ENCODE data around the gene LRRTM4.
"Not testable (repeated sequence)": the region's sequence is repeated elsewhere in the genome, so short reads cannot be mapped to it uniquely, and the experiment has no call there.

LRRTM4 gene

DNA sequence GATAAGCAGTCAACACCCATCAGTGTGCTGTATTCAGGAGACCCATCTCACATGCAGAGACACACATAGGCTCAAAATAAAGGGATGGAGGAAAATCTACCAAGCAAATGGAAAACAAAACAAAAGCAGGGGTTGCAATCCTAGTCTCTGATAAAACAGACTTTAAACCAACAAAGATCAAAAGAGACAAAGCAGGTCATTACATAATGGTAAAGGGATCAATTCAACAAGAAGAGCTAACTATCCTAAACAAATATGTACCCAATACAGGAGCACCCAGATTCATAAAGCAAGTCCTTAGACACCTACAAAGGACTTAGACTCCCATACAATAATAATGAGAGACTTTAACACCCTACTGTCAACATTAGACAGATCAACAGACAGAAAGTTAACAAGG lies 358.2 kb downstream of the LRRTM4 start:
- DNase-seq (ENCODE audit: low spot score), result not testable (repeated sequence)

- DNase-seq (ENCODE audit: low spot score), result peak; percentile 63
Observed at GRCh38 chr2:77161009-77161408, 361.2 kb downstream of the LRRTM4 start.

DNA sequence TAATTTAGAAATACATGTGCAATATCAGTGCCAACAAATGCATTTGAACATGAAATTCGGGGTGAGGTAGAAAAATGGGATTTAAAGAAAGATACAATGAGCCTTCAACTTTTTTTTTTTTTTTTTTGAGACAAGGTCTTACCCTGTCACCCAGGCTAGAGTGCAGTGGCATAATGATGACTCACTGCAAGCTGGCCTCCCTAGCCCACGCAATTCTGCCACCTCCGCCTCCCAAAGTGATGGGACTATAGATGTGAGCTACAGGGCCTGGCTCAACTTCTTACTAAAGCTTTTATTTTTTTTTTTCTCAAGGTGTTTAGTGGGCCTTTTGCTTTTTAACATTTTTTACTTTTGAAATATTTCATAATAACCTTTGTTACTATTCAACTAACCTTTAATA lies 365.6 kb downstream of the LRRTM4 start:
- DNase-seq (ENCODE audit: low spot score), result no peak

- DNase-seq (ENCODE audit: low spot score), result no peak
Observed at GRCh38 chr2:77155511-77155910, 366.7 kb downstream of the LRRTM4 start.

DNA sequence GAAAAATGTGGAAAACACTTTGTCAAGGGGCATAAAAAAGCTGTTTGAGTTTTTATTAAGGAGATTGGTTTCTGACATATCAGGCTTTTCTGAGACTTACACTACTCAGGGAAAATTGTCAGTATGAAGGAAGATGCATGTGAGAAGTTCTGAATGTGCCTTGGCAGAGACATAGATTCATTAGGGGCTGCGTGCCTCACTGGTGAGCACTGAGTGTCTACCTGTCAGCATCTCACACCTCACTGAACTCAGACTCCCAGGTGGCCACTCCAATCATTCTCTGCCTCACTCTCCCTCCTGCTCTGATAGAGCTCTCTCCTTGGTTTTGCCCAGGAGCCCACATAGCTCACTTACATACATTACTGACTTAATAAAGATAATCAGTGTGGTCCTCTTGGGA lies 372.6 kb downstream of the LRRTM4 start:
- no peak for DNase-seq (ENCODE audit: low spot score)

DNA sequence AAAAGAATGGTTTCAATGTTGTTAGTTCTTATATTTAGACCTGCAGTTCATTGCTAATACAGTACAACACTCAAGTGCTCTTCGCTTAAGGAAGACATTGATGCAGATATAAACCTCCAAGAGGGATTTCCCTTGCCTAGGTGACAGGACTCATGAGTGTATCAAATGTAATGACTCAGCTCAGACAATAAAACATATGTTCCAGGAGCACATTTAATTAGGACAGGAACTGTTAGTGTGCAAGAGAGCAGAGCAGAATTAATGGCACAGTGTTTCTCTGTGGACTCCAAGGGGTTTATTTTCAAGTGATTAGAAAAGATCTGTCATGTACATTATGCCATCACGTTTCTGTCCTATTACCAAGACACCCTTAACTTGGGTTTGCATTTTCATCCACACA lies 375.0 kb downstream of the LRRTM4 start:
- no peak for DNase-seq (ENCODE audit: low spot score)

GRCh38 chr2:77144772-77145171 lies 377.4 kb downstream of the LRRTM4 start:
- no peak for DNase-seq (ENCODE audit: low spot score)

- DNase-seq (ENCODE audit: low spot score), result no peak
Observed at GRCh38 chr2:77142141-77142540, 380.0 kb downstream of the LRRTM4 start.

DNA sequence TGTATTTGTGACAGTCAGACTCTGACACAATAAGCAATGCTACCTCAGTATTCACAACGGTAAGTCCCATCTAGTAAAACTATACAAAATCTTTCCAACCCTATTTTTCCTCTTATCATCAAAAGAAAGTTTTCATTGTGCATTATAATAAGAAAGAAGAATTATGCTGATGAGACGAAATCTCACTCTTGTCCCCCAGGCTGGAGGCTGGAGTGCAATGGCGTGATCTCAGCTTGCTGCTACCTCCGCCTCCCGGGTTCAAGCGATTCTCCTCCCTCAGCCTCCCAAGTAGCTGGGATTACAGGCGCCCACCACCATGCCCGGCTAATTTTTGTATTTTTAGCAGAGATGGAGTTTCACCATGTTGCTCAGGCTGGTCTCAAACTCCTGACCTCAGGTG lies 393.7 kb downstream of the LRRTM4 start:
- DNase-seq (ENCODE audit: low spot score), result not testable (repeated sequence)

DNA sequence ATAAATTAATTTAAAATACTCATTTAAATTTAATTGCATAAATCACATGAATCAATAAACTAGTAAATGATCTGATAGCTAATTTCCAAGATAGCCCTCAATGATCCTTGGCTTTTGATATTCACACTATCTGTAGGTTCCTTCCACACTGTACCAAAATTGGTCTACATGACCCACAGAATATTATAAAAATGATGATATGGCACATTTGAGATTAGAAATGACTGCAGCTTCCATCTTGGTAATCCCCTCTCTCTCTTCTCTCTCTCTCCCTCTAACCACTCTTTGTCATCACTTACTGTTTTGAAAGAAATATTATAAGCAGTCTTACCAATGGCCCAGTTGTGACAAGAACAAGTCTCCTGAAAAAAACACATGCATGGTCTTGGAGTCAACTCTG lies 394.8 kb downstream of the LRRTM4 start:
- no peak for DNase-seq (ENCODE audit: low spot score)

DNA sequence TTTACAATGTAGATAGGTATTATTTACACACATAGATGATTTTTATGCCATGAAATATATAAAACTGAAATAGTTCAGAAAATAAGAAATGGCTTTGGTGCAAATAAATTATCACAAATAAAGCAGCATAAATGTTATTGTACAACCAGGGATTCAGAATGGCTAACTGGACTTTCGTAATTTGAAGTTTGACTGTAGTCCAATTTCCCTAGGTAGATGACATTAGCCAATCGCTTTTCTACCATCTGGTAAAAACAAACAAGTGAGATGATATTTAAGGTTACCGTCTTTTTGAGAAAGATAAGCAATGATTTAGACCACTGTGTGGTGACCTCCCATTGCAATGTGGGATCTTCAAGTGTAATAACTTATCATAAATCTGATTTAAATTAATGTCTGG lies 400.7 kb downstream of the LRRTM4 start:
- DNase-seq (ENCODE audit: low spot score), result no peak

- DNase-seq (ENCODE audit: low spot score), result no peak
Observed at GRCh38 chr2:77119333-77119732, 402.8 kb downstream of the LRRTM4 start.

DNA sequence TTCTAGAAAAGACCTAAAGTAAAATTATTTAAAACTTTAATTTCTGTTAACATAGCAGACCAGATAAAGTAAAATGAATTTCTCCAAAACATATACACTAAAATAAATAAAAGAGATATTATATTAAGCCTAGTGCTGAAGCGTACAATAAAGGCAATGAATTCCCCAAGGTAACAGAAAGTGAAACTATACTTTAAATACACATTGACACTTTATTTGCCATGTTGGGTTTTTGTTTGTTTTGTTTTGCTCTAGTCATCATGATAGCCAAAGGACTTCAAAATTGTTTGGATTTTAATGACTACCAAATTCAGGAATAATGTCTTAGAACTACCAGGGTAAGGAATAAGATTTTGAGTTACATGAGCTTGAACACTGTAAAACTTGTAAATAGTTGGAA lies 413.3 kb downstream of the LRRTM4 start:
- no peak for DNase-seq (ENCODE audit: low spot score)

GRCh38 chr2:77105008-77105407 lies 417.2 kb downstream of the LRRTM4 start:
- no peak for DNase-seq (ENCODE audit: low spot score)

- DNase-seq (ENCODE audit: low spot score), result no peak
Observed at GRCh38 chr2:77104554-77104953, 417.6 kb downstream of the LRRTM4 start.

DNA sequence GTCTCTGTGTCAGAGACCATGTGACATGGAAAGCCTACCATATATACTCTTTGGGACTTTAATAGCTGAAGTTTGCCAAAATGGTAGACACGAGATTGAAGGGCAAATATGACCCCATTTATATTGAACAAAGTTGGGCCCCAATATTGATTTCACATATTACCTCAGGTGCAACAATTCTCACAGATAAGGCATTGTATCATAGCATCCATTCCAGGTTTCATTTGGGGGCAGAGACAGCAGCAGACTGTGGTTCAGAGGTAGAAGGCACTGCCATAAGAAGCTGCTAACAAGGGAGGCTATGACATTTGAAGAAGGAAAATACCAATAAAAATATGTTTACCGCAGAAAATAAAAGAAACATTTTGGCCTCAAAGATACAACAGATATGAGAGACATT lies 419.2 kb downstream of the LRRTM4 start:
- no peak for DNase-seq (ENCODE audit: low spot score)

GRCh38 chr2:77101796-77102452 lies 420.3 kb downstream of the LRRTM4 start:
- DNase-seq (ENCODE audit: low spot score), result no peak

DNA sequence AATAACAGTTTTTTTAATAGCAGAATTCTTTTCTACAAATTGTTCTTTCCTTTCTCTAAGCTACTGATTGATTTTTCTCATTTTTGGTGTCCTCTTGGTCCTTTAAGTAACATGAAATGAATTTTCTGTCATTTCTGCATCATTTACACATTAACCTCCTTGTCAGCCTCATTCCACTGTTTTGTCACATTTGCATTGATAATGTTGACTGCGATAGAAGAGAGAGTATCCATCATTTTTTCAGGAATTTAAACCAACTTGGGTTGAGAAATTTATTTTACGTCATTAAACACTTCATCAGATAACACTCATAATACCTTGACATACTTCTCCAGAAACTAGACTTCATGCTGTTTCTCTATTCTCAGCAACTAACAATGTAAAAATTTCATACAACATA lies 422.2 kb downstream of the LRRTM4 start:
- DNase-seq (ENCODE audit: low spot score), result no peak

GRCh38 chr2:77095525-77095924 lies 426.7 kb downstream of the LRRTM4 start:
- DNase-seq (ENCODE audit: low spot score), result not testable (repeated sequence)

GRCh38 chr2:77095096-77095495 lies 427.1 kb downstream of the LRRTM4 start:
- DNase-seq (ENCODE audit: low spot score), result no peak

GRCh38 chr2:77088424-77088823 lies 433.8 kb downstream of the LRRTM4 start:
- not testable (repeated sequence) for DNase-seq (ENCODE audit: low spot score)

GRCh38 chr2:77087987-77088414 lies 434.2 kb downstream of the LRRTM4 start:
- no peak for DNase-seq (ENCODE audit: low spot score)

- no peak for DNase-seq (ENCODE audit: low spot score)
Observed at GRCh38 chr2:77086478-77086877, 435.7 kb downstream of the LRRTM4 start.

- no peak for DNase-seq (ENCODE audit: low spot score)
Observed at GRCh38 chr2:77086051-77086450, 436.1 kb downstream of the LRRTM4 start.

DNA sequence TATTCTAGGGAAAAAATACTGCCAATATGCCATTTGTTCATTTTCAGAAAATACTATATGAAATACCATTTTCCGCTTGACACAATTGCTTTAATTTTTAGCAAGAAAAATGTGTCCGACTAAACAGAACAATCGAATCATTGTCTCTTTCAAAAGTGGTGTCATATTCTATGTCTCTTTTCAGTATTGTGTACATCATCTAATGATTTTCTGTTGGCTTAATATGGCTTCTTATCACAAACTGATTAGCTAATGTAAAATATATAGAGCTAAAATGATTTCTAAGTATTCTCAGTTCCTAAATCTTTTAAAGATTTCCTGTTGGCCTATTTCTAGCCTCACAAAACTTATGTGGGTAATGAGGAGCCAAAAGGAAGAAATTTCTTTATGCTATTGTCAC lies 436.6 kb downstream of the LRRTM4 start:
- DNase-seq (ENCODE audit: low spot score), result no peak

Measured in kidney tubule cell (primary cell).